HG03060 (cell line): ENCODE results near the gene NACAD.

Experiments
- ATAC-seq: cut with Tn5 transposase; IDR thresholded peaks from one replicate; pipeline ENCODE4 v1.9.1; 2021; ENCODE audit warnings: low read depth, moderate number of reproducible peaks; ENCODE audit not compliant: unreplicated experiment

The NACAD gene, protein sequence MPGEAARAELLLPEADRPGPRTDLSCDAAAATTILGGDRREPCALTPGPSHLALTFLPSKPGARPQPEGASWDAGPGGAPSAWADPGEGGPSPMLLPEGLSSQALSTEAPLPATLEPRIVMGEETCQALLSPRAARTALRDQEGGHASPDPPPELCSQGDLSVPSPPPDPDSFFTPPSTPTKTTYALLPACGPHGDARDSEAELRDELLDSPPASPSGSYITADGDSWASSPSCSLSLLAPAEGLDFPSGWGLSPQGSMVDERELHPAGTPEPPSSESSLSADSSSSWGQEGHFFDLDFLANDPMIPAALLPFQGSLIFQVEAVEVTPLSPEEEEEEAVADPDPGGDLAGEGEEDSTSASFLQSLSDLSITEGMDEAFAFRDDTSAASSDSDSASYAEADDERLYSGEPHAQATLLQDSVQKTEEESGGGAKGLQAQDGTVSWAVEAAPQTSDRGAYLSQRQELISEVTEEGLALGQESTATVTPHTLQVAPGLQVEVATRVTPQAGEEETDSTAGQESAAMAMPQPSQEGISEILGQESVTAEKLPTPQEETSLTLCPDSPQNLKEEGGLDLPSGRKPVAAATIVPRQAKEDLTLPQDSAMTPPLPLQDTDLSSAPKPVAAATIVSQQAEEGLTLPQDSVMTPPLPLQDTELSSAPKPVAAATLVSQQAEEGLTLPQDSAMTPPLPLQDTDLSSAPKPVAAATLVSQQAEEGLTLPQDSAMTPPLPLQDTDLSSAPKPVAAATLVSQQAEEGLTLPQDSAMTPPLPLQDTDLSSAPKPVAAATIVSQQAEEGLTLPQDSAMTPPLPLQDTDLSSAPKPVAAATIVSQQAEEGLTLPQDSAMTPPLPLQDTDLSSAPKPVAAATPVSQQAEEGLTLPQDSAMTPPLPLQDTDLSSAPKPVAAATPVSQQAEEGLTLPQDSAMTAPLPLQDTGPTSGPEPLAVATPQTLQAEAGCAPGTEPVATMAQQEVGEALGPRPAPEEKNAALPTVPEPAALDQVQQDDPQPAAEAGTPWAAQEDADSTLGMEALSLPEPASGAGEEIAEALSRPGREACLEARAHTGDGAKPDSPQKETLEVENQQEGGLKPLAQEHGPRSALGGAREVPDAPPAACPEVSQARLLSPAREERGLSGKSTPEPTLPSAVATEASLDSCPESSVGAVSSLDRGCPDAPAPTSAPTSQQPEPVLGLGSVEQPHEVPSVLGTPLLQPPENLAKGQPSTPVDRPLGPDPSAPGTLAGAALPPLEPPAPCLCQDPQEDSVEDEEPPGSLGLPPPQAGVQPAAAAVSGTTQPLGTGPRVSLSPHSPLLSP (N-terminal part only)

DNA sequence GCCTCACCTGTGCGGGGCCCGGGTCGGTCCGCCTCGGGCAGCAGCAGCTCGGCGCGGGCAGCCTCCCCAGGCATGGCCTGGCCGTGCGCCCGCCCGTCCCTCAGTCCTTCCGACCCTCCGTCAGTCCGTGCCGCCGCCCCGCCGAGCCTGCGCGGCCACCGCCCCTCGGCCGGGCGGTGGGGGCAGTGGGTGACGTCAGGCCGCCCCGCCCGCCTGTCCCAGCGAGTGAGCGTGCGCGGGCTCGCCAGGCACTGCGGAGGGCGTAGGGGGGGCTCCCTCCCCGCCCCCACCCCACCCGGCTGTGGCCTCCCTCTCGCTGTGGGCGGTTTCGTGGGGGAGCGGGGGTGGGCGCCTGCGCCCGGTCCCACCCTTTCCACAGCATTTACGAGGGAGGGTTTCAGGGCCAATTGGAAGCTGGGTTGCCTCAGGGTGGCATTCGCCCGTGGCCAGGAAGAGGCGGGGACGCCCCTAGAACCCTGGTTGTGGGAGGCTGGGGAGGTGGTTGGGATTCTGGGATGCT, at the start of gene NACAD:
Gene NACAD (minus strand): TSS at position 149 of the 520 bp plus-strand sequence. CDS start 75 bp downstream, at position 74.
- no peak for ATAC-seq

DNA sequence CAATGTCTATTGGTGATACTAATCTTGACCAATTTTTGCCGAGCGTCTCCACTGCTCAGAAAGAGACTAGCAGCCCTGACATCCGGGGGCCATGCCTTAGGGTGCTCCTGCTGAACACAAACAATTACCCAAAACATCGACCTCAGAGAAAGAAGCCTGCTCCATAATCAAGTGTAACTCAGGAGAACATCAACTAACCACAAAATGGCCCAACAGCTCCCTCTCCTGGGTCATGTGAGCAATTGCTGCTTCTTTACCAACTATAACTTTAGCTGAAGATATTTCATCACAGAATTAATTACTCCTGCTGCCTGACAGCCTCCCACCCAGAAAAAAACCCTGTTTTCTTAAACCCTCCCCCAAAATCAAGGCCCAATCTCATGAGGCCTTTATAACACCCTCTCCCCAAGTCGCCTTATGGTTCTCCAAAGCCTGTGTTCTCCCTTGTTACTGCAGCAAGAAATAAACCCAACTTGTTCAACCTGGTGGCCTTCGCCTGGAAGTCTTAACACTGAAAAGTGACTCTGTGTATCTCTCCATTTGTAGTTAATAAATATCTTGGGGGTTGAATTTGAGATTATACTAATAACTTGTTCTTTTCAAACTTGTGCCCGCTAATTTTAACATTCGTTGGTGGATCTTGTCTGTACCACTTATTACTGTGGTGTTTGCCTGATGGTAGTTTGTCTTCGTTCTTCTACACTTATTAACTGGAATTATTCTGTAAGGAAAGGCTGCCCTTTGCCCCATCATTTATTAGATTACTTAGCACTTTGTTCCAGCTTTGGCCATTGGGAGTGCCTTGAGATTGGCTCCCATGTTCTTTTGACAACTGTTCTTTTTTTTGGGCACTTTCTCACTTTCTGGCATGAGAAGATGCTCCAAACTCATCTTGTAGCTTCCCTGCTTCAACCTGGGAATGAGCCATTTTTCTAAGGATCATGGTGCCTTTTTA, 47.6 kb upstream of the NACAD start:
- ATAC-seq = no peak

GRCh38 chr7:45133877-45134276, 45.1 kb upstream of the NACAD start:
- ATAC-seq = no peak

GRCh38 chr7:45133352-45133751, 44.6 kb upstream of the NACAD start:
- no peak for ATAC-seq

GRCh38 chr7:45132708-45133320, 44.0 kb upstream of the NACAD start:
- ATAC-seq = no peak

DNA sequence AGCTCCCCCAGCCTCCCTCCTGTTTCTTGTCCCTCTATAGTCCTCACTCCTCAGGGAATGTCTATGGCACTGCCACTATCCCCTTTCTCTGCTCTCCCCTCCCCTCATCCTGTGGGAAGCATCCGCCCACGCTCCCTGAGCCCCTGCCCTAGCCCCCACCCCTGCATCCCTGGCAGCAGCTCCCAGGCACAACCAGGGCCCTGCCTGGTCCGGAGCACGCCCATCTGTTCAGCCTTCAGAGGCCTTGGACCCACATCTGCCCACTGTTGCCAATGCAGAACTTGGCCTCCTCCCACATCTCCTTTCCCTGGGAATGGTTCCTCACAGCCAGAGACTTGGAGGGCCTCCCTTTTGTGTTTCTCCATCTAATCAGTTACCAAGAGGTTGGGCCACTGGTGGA, 43.1 kb upstream of the NACAD start:
- ATAC-seq = no peak

- ATAC-seq = no peak
These were observed 42.1 kb upstream of the NACAD start for GRCh38 chr7:45130910-45131309.

GRCh38 chr7:45129906-45130305, 41.1 kb upstream of the NACAD start:
- no peak for ATAC-seq

DNA sequence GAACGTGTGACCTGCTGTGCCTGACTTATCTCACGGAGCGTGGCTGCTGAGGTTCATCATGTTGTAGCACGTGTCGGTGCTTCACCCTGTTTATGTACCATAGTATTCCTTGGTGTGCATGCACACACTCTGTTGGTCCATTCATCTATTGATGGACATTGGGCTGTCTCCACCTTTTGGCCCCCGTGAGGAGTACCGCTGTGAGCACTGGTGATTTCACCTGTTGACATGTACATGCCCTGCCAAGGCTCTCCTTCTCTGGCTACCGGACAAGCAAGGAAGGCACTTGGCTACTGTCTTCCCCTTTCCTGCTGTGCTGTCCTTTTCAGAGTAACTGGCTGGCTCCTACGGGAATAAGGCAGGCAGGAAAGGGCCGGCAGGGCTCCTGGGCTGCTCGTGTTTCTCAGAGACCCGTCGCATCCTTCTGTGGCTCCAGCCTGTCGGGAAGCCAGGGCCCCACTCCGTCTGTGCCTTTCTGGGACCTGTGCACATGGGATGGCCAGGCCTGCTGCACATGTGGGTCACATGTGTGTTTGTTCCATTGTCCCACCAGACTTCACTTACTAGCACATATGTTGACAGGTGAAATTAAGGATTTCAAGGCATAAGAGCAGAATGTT, 40.5 kb upstream of the NACAD start:
- no peak for ATAC-seq

DNA sequence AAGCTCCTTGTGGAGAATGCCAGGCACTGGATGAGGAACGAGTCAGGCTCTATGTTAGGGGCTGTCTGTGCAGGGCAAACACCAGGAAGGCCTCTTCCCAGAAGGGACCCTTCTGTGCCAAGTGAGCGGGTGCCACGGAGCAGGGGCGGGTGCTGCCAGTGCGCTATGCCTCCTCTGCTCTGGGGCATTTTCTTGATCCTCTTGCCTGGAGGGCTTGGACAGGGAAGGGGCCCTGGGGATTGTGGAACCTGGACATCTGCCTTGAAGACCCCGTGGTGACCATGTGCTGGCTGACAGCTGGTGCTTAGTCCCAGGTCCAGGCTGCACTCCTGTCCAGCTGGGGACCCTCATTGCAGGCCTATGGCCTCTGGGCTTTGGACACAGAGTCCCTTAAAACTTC, 38.2 kb upstream of the NACAD start:
- ATAC-seq = no peak

DNA sequence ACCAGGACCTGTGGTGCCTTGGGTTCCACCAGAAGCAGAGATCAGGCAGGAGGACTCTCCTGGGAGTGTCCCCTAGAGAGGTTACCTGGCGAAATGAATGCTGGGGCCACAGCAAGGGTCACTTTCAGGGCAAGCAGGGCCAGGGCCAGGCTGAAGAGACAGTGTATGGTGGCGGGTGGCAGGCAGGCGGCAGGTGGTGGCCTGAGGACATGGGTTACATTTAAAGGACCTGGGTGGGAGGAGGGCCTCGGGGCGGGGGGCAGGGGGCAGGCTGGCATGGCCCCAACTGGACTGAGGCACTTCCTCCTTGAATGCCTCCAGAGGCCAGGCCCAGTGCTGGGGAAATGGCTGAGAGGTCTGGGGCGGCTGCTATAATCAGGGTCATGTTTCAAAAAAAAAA, 37.4 kb upstream of the NACAD start:
- ATAC-seq = no peak

- no peak for ATAC-seq
These were observed 36.6 kb upstream of the NACAD start for GRCh38 chr7:45125193-45125904.

GRCh38 chr7:45123913-45124710, 35.3 kb upstream of the NACAD start:
- ATAC-seq = no peak

DNA sequence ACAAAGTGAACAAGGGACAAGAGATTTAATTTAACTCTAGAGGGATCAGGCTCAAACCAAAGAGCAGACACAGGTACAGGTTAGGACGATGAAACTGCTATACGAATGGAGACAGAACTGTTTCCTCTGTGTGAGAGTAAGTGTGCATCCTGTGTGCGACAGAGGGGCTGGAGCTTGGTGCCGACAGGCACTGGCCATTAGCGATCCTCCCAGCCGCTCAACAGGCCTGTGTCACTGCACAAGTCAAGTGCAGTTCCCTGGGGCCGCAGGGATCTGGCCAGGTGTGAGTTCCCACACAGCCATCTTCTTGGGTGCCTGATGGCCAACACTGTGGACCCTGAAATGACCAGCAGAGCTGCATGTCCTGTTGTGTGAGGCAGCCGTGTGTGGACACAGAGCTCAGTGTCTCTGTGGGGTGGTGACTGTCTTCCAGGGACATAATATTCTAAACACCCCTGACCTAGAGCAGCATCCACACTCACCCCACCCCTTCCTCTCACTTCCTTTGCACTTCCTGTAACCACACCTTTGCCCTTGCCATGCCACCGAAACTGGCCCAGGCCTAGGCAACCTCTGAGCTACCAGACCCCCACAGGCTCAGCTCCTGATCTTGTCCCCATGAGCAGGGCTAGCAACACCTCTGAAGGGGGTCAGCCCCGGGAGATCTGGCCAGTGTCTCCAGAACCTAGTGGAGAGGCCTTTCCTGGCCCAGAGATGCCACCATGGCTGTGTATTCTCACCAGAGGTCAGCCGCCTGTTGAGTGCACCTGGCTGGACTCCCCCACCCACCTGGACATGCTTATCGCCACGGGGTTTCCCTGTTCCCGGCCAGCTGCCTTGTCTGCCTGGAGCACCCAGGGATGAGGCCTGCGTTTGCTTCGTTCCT, 34.4 kb upstream of the NACAD start:
- ATAC-seq = no peak

DNA sequence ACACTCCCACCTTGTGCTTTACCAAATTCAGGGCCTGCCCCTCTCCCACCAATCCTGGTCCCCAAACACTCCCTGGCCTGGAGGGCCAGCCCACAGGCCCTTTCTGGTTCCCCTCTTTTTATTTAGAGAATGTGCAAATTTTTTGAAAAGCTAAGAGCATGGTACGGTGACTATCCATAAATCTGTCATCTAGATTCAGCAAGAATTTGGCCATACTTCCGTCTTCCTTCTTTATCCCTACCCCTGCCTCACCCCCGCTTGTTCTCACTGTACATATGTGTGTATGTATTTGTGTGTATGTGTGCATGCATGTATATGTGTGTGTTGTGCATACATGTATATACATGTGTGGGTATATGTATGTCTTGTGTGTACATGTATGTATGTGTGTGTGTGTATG, 30.8 kb upstream of the NACAD start:
- ATAC-seq = no peak

DNA sequence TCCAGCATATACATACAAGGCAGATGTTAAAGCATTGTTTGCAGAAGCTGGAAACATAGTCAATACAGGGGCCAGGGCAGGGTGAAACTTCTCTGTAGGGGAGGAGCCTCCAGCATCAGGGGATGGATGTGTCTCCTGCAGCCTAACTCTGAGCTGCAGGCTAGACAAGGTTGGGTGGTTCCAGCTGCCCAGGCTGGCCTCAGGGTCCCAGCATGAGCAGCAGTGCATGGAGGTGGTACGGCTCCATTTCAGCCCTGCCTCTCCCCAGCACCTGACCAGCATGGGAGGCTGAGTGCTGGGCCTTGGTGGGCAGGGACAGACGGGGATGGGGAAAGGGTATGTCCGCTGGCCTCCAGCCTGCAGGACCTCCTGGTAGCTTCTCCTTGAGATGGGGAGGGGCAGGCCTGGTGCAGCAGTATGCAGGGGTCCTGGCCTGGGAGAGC, 30.1 kb upstream of the NACAD start:
- no peak for ATAC-seq
